Measurements from ENCODE around the gene D2HGDH. TPM values are rescaled to one million over a fixed set of nuclear protein-coding genes. Genes with fewer than 3 reads are reported as not detected.

The D2HGDH gene
- total and polyA plus RNA-seq, 12 donors: 7.6 to 24.7 (median 19.1) TPM

DNA sequence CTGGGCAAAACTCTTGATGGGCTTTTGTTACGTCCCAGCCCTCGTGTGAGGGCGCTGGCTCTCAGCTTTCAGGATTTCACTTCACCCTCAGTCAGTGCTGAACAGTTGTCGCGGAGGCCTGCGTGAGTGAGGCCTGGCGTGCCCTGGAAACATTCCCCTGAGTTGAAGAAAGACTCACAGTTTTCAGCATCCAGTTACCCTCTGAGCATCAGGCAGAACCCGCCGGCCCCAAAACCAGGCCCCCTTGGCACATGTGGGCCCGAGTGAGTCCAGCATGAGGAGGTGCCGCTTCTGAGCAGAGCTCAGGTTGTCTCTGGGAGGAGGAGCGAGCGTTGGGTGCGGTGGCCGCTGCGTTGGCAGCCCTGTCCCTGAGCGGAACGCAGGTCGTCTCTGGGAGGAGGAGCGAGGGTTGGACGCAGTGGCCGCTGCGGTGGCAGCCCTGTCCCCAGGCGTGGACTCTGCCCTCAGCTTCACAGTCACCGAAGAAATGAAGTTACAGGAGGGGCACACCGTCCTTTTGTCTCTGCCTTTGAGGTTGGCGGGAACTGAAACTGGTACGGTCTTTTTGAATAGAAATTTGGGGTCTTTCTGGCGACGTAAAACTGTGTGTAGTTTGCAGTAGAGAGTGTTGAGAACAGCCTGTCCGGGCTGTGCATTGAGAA, 74.4 kb downstream of the D2HGDH start, which contains the start of gene NEU4:
NEU4 (plus strand) TSS at position 473 of the 662 bp plus-strand sequence. CDS start 5,292 bp downstream, outside the sequence.
- intact Hi-C loops (cut with DNase I): loop anchor here in 2 of 10 donors (10.0 kb wide), 1 partner anchor 56 kb away; the partner anchor contains the start of gene RTP5 (in 2 of the 2)
- H3K36me3 ChIP-seq: no peaks in the 10 kb centered on the region
- peaks cover 10 to 38% (median 28%) of the 10 kb centered on the region in 9 donors for H3K4me1 ChIP-seq
- H3K27ac ChIP-seq: peak within 1 kb of the TSS in 7 of 10 donors; percentile 34 to 89 (median 80)
- DNase-seq (no peak), ATAC-seq (no peak)
- no peaks in the 10 kb centered on the region for H3K9me3 ChIP-seq
- 90% methylated on average over 31 of the region's 31 CpGs for WGBS, 2 donors
- H3K27me3 ChIP-seq: peaks cover 0 to 11% (median 10%) of the 10 kb centered on the region in 7 donors
- TF ChIP-seq, protein P1, sequence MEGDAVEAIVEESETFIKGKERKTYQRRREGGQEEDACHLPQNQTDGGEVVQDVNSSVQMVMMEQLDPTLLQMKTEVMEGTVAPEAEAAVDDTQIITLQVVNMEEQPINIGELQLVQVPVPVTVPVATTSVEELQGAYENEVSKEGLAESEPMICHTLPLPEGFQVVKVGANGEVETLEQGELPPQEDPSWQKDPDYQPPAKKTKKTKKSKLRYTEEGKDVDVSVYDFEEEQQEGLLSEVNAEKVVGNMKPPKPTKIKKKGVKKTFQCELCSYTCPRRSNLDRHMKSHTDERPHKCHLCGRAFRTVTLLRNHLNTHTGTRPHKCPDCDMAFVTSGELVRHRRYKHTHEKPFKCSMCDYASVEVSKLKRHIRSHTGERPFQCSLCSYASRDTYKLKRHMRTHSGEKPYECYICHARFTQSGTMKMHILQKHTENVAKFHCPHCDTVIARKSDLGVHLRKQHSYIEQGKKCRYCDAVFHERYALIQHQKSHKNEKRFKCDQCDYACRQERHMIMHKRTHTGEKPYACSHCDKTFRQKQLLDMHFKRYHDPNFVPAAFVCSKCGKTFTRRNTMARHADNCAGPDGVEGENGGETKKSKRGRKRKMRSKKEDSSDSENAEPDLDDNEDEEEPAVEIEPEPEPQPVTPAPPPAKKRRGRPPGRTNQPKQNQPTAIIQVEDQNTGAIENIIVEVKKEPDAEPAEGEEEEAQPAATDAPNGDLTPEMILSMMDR (IDR thresholded peaks at IDR 0.05): no peak
- H3K4me3 ChIP-seq: no peak within 1 kb of the TSS

DNA sequence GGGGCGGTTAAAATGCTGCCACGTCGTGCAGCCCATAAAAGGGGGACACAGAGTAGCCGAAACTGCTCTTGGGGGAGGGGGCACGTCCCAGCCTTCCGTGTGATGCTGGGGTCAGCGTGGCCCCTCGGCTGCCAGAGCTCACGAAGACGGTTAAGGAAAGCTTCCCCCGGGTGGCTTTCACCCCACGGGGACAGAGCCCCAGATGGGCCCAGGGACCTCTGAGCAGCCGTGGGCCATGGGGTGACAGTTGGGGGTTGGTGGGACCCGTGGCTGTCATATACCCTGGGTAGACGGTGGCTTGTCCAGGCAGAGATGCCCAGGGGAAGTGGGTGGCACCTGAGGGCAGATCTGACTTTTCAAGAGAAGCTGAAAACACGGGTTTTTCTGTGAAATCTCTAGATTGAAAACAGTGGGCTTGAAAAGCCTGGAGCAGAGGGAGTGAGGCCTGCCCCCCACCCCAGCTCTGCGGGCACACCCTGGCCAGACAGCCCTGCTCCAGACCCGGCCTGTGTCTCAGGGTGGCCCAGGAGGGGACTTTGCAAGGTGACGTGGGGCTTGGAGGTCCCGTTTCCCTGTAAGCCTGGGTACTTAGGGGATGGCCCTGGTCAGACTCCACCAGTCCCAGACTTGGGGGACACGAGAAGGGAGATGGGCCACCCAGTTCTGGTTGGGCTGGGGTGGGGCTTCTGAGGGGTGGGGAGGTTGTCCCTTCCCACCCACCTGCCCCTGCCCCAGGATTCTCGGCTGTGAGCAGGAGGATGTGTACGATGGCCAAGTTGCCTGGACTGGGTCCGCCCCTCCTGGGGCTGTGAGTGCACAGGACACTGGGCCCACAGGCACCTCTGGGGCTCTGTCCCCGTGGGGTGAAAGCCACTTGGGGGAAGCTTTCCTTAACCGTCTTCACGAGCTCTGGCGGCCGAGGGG, 75.2 kb downstream of the D2HGDH start:
- no peak for DNase-seq
- Histone ChIP-seq H3K36me3 (no peaks in the 10 kb centered on the region), H3K9me3 (no peaks in the 10 kb centered on the region), H3K4me3 (no peak overlapping the region), H3K27ac (peak overlapping the region in 7 of 10 donors; percentile 34 to 89 (median 80)), H3K4me1 (peaks cover 3 to 30% (median 22%) of the 10 kb centered on the region in 9 donors), H3K27me3 (peaks cover 0 to 3% (median 2%) of the 10 kb centered on the region in 7 donors)
- TF ChIP-seq, protein P1 (IDR thresholded peaks at IDR 0.05): no peak
- 82 to 83% methylated on average over 29 of the region's 29 CpGs for WGBS, 2 donors
- no peak for ATAC-seq
- intact Hi-C loops (cut with DNase I): loop anchor here in 2 of 10 donors (10.0 kb wide), 1 partner anchor 55 kb away; the partner anchor contains the start of gene RTP5 (in 2 of the 2)

DNA sequence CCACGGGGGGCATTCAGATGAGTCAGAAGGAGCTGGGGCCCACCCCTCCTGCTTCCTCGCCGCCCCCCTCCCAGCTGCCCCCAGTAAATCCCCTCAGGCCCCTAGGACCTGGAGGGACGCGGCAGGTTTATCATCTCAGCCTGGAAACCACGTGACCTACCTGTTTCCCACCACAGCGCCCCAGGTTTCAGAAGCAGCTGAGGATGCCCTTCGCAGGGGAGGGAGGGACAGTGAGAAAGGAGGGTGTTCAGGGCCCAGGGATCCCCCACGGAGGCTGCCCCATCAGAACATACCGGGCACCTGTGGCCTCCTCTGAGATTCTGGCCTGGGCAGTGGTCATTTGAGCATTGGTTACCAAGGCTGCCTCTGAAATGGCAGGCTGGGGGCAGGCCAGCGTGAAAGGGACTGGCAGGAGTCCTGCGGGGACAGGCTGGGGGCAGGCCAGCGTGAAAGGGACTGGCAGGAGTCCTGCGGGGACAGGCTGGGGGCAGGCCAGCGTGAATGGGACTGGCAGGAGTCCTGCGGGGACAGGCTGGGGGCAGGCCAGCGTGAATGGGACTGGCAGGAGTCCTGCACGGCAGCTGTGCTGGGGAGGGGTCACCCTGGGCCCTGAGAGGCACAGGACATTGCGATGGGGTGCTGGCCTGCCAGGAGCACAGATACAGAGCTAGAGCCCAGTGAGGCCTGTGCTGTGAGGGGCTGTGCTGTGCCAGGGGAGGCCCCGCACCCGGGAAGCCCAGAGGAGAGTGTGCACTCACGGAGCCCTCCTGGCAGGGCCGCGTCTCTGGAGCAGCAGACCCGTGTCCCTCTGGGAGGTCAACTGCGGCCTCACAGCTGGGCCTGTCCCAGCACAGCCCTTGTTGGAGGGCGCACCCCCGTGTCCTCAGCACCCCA, 76.1 kb downstream of the D2HGDH start:
- Histone ChIP-seq H3K27me3 (peaks cover 0 to 4% (median 0%) of the 10 kb centered on the region in 7 donors), H3K36me3 (no peaks in the 10 kb centered on the region), H3K4me3 (peak overlapping the region in 2 of 10 donors; percentile 20 to 22), H3K9me3 (no peaks in the 10 kb centered on the region), H3K27ac (peak overlapping the region in 9 of 10 donors; percentile 45 to 89 (median 77)), H3K4me1 (peaks cover 3 to 28% (median 18%) of the 10 kb centered on the region in 9 donors)
- ATAC-seq (peak; percentile 17 to 90 (median 74)), DNase-seq (peak; percentile 35 to 74)
- TF ChIP-seq, protein P1 (IDR thresholded peaks at IDR 0.05): peak in 1 of 9 donors; percentile 4
- intact Hi-C loops (cut with DNase I): no loop called here
- WGBS, 2 donors: 54 to 58% methylated on average over 27 to 28 of the region's 28 CpGs

Measured in heart right ventricle (tissue), 16 donors.